Measurements from ENCODE around the gene FBXO21.
"Not testable (repeated sequence)": the region's sequence is repeated elsewhere in the genome, so short reads cannot be mapped to it uniquely, and the experiment has no call there.

GRCh38 chr12:117181468-117181843 lies 8.8 kb downstream of the FBXO21 start:
- not testable (repeated sequence) for TF ChIP-seq EZH2 (IDR thresholded peaks at IDR 0.05; ENCODE audit: borderline replicate concordance, low read length)
- TF ChIP-seq, protein P1, sequence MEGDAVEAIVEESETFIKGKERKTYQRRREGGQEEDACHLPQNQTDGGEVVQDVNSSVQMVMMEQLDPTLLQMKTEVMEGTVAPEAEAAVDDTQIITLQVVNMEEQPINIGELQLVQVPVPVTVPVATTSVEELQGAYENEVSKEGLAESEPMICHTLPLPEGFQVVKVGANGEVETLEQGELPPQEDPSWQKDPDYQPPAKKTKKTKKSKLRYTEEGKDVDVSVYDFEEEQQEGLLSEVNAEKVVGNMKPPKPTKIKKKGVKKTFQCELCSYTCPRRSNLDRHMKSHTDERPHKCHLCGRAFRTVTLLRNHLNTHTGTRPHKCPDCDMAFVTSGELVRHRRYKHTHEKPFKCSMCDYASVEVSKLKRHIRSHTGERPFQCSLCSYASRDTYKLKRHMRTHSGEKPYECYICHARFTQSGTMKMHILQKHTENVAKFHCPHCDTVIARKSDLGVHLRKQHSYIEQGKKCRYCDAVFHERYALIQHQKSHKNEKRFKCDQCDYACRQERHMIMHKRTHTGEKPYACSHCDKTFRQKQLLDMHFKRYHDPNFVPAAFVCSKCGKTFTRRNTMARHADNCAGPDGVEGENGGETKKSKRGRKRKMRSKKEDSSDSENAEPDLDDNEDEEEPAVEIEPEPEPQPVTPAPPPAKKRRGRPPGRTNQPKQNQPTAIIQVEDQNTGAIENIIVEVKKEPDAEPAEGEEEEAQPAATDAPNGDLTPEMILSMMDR (IDR thresholded peaks at IDR 0.05; ENCODE audit: low read length), result not testable (repeated sequence)
